CD4-positive, alpha-beta T cell treated with Interleukin-4 for 1 hour (primary cell): ENCODE results near the gene ADRA2B.

ENCODE experiments used
- DNase-seq, 2 donors: peaks; one replicate each; pipeline ENCODE4 v3.0.0-alpha.2; 2020 to 2022

ADRA2B gene

GRCh38 chr2:96103187-96103601 is 13.2 kb downstream of the ADRA2B start:
- DNase-seq, result peak in 1 of 2 donors; percentile 10

GRCh38 chr2:96102596-96103186 is 13.7 kb downstream of the ADRA2B start:
- DNase-seq, result no peak

GRCh38 chr2:96100893-96101304 is 15.5 kb downstream of the ADRA2B start:
- peak in 1 of 2 donors; percentile 7 for DNase-seq

- peak in 1 of 2 donors; percentile 10 for DNase-seq
Measured at GRCh38 chr2:96099861-96100798, 16.2 kb downstream of the ADRA2B start.

GRCh38 chr2:96098900-96099590 is 17.3 kb downstream of the ADRA2B start:
- peak in 1 of 2 donors; percentile 4 for DNase-seq

- peak in 1 of 2 donors; percentile 2 for DNase-seq
Measured at GRCh38 chr2:96097951-96098823, 18.2 kb downstream of the ADRA2B start.

GRCh38 chr2:96097441-96097840 is 18.9 kb downstream of the ADRA2B start:
- no peak for DNase-seq

GRCh38 chr2:96095116-96095636 is 21.2 kb downstream of the ADRA2B start:
- peak in 1 of 2 donors; percentile 4 for DNase-seq

GRCh38 chr2:96093528-96093927 is 22.8 kb downstream of the ADRA2B start:
- DNase-seq, result peak in 1 of 2 donors; percentile 3

- peak in 1 of 2 donors; percentile 9 for DNase-seq
Measured at GRCh38 chr2:96092951-96093350, 23.4 kb downstream of the ADRA2B start.

GRCh38 chr2:96092573-96092877 is 23.8 kb downstream of the ADRA2B start:
- peak in 1 of 2 donors; percentile 4 for DNase-seq

- DNase-seq, result peak in 1 of 2 donors; percentile 6
Measured at GRCh38 chr2:96091711-96092572, 24.4 kb downstream of the ADRA2B start.

GRCh38 chr2:96091141-96091710 is 25.1 kb downstream of the ADRA2B start:
- DNase-seq, result peak in 1 of 2 donors; percentile 6

- peak in 1 of 2 donors; percentile 4 for DNase-seq
Measured at GRCh38 chr2:96090196-96090926, 26.0 kb downstream of the ADRA2B start.

GRCh38 chr2:96089356-96090195 is 26.8 kb downstream of the ADRA2B start:
- peak in 1 of 2 donors; percentile 6 for DNase-seq

- DNase-seq, result peak in 1 of 2 donors; percentile 6
Measured at GRCh38 chr2:96088340-96089335, 27.7 kb downstream of the ADRA2B start.

GRCh38 chr2:96087130-96087529 is 29.2 kb downstream of the ADRA2B start:
- DNase-seq, result no peak
